ENCODE measurements around the gene UBXN1.

DNA sequence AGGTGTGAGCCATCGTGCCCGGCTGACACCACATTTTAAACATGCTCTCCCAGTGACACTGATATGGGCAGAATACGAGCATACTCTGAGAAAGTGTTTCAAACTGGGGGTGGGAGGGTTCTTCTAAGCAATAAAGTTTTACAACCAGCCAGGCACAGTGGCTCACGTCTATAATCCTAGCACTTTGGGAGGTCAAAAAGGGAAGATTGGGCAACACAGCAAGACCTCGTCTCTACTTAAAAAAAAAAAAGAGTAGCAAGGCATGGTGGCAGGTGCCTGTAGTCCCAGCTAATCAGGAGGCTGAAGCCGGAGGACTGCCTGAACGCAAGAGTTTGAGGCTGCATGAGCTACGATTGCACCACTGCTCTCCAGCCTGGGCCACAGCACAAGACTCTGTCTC is 34.7 kb downstream of the UBXN1 start:
- TF ChIP-seq, protein P1, sequence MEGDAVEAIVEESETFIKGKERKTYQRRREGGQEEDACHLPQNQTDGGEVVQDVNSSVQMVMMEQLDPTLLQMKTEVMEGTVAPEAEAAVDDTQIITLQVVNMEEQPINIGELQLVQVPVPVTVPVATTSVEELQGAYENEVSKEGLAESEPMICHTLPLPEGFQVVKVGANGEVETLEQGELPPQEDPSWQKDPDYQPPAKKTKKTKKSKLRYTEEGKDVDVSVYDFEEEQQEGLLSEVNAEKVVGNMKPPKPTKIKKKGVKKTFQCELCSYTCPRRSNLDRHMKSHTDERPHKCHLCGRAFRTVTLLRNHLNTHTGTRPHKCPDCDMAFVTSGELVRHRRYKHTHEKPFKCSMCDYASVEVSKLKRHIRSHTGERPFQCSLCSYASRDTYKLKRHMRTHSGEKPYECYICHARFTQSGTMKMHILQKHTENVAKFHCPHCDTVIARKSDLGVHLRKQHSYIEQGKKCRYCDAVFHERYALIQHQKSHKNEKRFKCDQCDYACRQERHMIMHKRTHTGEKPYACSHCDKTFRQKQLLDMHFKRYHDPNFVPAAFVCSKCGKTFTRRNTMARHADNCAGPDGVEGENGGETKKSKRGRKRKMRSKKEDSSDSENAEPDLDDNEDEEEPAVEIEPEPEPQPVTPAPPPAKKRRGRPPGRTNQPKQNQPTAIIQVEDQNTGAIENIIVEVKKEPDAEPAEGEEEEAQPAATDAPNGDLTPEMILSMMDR (conservative IDR thresholded peaks at IDR 0.05 in 1 of 2, IDR thresholded peaks at IDR 0.05 in 1 of 2; ENCODE audit: low read depth in 1 of 2, low read length in 2 of 2) = no peak
- TF ChIP-seq EZH2 (IDR thresholded peaks at IDR 0.05; ENCODE audit: low read length, missing control alignments) = no peak
